CD4-positive, alpha-beta T cell treated with Interferon alpha-2 for 1 hour (primary cell): Measurements from ENCODE around the gene UBTF.

ENCODE experiments used
- DNase-seq, 2 donors: peaks; one replicate each; pipeline ENCODE4 v3.0.0-alpha.2; 2020 to 2022

The UBTF gene

GRCh38 chr17:44167181-44167861, 52.2 kb downstream of the UBTF start:
- no peak for DNase-seq

- DNase-seq = no peak
These were observed 55.0 kb downstream of the UBTF start for GRCh38 chr17:44164476-44164875.

GRCh38 chr17:44159519-44160210, 59.8 kb downstream of the UBTF start:
- DNase-seq = peak; percentile 15 to 61

GRCh38 chr17:44155488-44155887, 64.0 kb downstream of the UBTF start:
- no peak for DNase-seq
